ENCODE data around the gene TNF.

TNF gene

GRCh38 chr6:31559958-31560696, 15.2 kb upstream of the TNF start:
- DNase-seq (ENCODE audit: low read depth), result no peak
- TF ChIP-seq CTCF (IDR thresholded peaks at IDR 0.05; ENCODE audit: low read depth, low read length, missing control alignments), result no peak
- in situ Hi-C loops (cut with HindIII; ENCODE audit: low sequenced_read_pairs), result no loop called here
- no peak overlapping the region for H3K4me3 ChIP-seq (ENCODE audit: low read depth, low read length)

GRCh38 chr6:31560697-31561058, 14.7 kb upstream of the TNF start:
- no peak overlapping the region for H3K4me3 ChIP-seq (ENCODE audit: low read depth, low read length)
- DNase-seq (ENCODE audit: low read depth), result no peak
- in situ Hi-C loops (cut with HindIII; ENCODE audit: low sequenced_read_pairs), result no loop called here
- TF ChIP-seq CTCF (IDR thresholded peaks at IDR 0.05; ENCODE audit: low read depth, low read length, missing control alignments), result no peak

- no peak for DNase-seq (ENCODE audit: low read depth)
- no peak overlapping the region for H3K4me3 ChIP-seq (ENCODE audit: low read depth, low read length)
- no peak for TF ChIP-seq CTCF (IDR thresholded peaks at IDR 0.05; ENCODE audit: low read depth, low read length, missing control alignments)
- in situ Hi-C loops (cut with HindIII; ENCODE audit: low sequenced_read_pairs), result no loop called here
Measured at GRCh38 chr6:31567531-31568370, 7.6 kb upstream of the TNF start.

GRCh38 chr6:31568537-31568961, 6.8 kb upstream of the TNF start:
- no peak overlapping the region for H3K4me3 ChIP-seq (ENCODE audit: low read depth, low read length)
- no peak for DNase-seq (ENCODE audit: low read depth)
- in situ Hi-C loops (cut with HindIII; ENCODE audit: low sequenced_read_pairs), result no loop called here
- TF ChIP-seq CTCF (IDR thresholded peaks at IDR 0.05; ENCODE audit: low read depth, low read length, missing control alignments), result no peak

- TF ChIP-seq CTCF (IDR thresholded peaks at IDR 0.05; ENCODE audit: low read depth, low read length, missing control alignments), result no peak
- no peak for DNase-seq (ENCODE audit: low read depth)
- in situ Hi-C loops (cut with HindIII; ENCODE audit: low sequenced_read_pairs), result no loop called here
- H3K4me3 ChIP-seq (ENCODE audit: low read depth, low read length), result no peak overlapping the region
Measured at GRCh38 chr6:31569861-31570536, 5.4 kb upstream of the TNF start.

GRCh38 chr6:31572041-31572911, 3.1 kb upstream of the TNF start, which contains the start of gene LTA:
Gene LTA, plus strand, starts transcription at chr6:31572289. Its CDS starts 454 bp downstream, at chr6:31572743.
- no peak for DNase-seq (ENCODE audit: low read depth)
- in situ Hi-C loops (cut with HindIII; ENCODE audit: low sequenced_read_pairs), result no loop called here
- no peak within 1 kb of the TSS for H3K4me3 ChIP-seq (ENCODE audit: low read depth, low read length)
- no peak for TF ChIP-seq CTCF (IDR thresholded peaks at IDR 0.05; ENCODE audit: low read depth, low read length, missing control alignments)

Data from astrocyte of the cerebellum (primary cell).